Activated CD4-positive, CD25-positive, alpha-beta regulatory T cell treated with anti-CD3 and anti-CD28 coated beads, Interleukin-2, amount 50 U/mL, for 72 hours (primary cell): ENCODE measurements around the gene RPSA.
"Not testable (repeated sequence)": the region's sequence is repeated elsewhere in the genome, so short reads cannot be mapped to it uniquely, and the experiment has no call there.

Source experiments
- DNase-seq: peaks from one replicate; pipeline ENCODE4 v3.0.0; 2021

The RPSA gene

DNA sequence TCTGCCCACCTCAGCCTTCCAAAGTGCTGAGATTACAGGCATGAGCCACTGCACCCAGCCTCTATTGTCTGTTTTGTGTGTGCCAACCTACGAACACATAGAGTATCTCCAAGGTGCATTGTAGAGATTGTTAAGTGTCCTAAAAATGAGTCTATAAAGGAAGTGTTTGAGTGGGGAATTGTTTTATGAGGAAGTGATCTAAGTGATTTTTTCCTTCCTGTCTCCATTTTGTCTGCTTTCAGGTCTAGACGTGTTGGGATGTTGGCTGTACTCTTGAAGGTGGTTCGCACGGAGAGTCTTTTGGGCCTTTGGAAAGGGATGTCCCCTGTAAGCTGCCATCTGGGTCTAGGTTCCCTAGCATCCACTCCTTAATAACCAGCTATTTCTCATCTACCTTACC is 16.3 kb upstream of the RPSA start:
- no peak for DNase-seq

- no peak for DNase-seq
Measured at GRCh38 chr3:39396690-39397089, 9.8 kb upstream of the RPSA start.

DNA sequence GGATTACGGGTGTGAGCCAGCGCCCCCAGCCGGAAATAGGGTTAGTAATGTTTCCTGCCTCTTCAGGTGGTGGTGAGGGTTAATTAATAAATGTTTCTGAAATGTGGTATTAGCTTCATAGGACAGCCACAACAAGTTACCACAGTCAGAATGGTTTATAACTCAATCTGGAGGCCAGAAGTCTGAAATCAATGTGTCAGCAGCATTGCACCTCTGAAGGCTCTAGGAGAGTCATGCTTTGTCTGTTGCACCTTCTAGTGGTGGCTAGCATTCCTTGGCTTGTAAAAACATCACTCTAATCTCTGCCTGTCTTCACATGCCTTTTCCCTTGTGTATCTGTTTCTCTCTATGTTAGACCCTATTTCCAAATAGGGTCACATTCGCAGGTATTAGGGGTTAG is 7.8 kb upstream of the RPSA start:
- no peak for DNase-seq

DNA sequence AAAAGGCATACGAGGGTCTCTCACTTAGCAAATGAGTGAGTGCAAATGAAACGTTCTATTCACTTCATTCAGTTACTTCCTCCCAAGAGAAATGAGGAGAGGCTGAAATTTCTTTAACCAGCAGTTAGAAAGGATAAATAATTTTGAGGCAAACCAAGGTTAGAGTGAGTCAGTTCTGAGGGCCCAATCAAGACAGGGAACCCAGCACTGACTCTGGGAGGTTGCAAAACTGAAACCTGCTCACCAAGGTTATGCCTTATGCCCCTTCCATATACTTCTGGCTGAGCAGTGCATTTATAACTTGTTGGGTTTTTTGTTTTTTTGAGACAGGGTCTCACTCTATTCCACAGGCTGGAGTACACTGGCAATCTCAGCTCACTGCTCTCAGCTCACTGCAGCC is 4.5 kb upstream of the RPSA start:
- no peak for DNase-seq

GRCh38 chr3:39404943-39405686 is 1.4 kb upstream of the RPSA start:
- DNase-seq, result no peak

GRCh38 chr3:39405687-39406367 is 693 bp upstream of the RPSA start:
- DNase-seq, result no peak

DNA sequence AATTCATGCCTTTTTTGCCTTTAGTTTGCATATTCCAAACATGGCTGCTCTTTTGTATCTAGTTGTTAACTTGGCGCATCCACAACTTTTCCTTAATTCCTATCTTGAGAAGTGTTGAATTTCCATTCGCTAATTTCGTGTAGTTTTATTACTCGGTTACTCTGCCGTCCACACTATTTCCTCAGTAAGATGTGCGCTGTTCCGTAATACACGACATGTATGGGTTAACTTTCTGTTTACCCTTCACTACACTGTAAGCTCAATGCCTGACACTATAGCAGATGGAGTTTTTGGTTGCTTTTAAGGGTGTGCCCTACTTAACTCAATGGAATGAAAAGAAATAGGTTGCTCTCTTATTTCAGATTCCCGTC is 724 bp downstream of the RPSA start:
- no peak for DNase-seq

DNA sequence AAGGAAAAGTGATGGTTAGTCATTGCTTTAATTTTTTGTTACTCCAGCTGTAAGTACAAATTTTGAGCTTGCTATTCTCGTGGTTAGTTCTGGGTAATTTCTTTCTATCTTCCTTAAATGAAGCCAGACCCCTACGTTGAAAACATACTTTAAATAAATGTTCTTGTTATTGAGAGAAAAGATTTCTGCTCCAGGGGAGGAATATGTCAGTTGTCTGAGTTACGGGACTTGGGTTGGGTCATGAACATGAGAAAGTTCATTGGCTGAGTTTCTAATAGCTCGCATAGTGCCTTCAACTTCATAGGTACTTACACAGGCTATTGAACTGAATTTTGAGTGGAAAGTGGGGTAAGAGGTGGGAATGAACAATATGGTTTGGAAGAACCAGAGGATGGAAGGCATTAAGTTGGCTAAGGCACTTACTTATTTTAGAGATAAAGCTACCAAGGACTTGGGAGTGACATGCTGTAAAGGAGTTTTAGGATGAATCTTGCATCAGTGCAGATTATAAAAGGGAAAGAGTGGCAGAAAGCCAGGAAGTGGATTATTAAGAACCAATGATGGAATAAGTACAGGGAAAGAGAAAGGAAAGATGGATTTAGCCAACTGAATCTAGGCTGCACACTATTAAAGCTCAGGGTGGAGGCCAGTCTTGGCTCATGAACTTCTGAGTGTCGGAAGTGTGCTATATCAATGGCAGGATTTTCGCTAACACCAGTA is 1.4 kb downstream of the RPSA start:
- DNase-seq, result no peak

GRCh38 chr3:39408493-39409372 is 2.2 kb downstream of the RPSA start:
- DNase-seq, result no peak

- DNase-seq, result no peak
Measured at GRCh38 chr3:39409514-39410136, 3.1 kb downstream of the RPSA start.

DNA sequence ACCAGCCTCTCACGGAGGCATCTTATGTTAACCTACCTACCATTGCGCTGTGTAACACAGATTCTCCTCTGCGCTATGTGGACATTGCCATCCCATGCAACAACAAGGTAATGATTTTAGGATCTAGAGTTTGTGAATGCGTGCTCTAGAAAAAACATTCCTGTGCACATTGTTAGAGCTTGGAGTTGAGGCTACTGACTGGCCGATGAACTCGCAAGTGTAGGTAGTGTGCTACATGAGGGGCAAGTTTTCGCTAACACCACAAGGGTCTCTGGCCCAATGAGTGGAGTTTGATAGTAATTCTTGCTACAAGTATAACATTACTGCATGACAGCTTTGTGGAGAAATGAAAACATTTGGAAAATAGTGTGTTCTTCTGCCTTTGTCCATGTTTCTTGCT is 4.4 kb downstream of the RPSA start:
- no peak for DNase-seq

- no peak for DNase-seq
Measured at GRCh38 chr3:39412668-39413260, 6.2 kb downstream of the RPSA start.

DNA sequence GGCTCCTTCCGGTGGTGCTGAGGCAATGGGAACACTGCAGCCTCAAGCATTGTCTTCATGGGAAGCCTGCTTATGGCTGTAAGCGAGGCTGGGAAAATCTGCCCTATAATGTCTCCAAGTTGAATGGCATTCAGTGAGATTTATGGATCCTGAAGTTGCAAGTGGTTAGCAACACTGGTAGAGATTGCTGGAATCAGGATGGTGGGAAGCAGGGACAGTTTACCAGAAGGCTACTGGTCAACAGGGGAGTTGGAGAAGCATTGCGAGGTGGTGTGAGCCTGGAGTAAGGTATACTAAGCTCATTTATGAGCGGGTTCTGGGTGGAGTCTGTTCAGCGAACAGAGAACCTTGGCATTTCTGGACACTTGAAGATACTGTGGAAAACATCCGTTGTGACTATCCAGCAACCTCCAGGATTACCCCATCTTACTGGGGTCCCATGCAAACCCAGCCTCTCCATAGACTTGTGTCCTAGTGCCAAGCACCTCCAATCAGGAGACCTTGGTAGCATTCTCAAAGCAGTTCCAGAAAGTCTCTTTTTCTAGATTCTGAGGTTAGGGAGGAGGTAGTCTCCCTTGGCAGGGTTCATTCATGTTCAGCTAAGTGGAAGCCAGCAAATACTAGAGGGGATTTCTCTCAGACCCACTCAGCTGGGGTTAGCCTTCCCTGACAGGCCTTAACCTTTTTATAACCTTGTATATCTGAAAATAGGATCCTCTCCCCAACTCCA is 7.3 kb downstream of the RPSA start:
- no peak for DNase-seq

GRCh38 chr3:39414421-39414907 is 7.9 kb downstream of the RPSA start:
- no peak for DNase-seq

DNA sequence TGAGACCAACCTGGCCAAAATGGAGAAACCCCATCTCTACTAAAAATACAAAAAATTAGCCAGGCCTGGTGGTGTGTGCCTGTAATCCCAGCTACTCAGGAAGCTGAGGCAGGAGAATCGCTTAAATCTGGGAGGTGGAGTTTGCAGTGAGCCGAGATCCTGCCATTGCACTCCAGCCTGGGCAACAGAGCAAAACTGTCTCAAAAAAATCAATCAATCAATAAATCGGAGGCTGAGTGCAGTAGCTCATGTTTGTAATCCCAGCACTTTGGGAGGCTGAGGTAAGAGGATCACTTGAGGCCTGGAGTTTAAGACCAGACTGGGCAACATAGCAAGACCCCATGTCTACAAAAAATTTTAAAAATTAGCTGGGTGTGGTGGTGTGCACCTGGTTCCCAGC is 8.8 kb downstream of the RPSA start:
- not testable (repeated sequence) for DNase-seq

DNA sequence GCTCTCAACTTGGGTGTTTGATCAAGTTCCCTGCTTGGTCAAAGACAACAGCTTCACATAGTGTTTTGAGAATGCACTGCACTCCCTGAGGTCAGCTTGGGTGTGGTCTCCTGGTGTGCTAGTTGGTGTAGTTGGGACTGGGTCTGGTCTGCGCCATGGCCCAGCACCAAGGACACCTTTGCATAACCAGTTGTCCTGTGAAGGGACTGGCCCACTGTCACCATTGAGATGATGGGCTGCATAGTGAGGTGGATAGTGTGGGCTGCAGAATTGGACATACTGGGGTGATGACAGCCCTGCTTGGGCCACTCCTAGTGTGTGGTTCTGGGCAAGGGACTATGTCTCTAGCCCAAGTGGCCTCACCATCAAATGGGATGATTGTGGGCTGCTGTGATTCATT is 9.5 kb downstream of the RPSA start:
- no peak for DNase-seq

DNA sequence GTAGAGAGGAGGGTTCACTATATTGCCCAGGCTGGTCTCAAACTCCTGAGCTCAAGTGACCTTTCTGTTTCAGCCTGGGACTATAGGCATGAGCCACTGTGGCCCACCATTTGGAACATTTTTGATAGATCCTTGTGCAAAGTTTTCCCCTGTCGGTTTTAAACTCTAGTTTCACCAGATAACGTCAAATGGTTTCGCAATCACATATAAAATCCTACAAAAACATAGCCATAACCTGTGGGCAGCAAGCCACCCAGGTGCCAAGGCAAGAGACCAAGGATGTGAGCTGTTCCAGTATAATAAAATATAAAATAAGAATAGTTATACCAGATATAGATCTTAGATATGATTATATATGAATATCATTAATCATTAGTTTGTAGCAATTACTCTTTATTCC is 10.5 kb downstream of the RPSA start:
- DNase-seq, result not testable (repeated sequence)

DNA sequence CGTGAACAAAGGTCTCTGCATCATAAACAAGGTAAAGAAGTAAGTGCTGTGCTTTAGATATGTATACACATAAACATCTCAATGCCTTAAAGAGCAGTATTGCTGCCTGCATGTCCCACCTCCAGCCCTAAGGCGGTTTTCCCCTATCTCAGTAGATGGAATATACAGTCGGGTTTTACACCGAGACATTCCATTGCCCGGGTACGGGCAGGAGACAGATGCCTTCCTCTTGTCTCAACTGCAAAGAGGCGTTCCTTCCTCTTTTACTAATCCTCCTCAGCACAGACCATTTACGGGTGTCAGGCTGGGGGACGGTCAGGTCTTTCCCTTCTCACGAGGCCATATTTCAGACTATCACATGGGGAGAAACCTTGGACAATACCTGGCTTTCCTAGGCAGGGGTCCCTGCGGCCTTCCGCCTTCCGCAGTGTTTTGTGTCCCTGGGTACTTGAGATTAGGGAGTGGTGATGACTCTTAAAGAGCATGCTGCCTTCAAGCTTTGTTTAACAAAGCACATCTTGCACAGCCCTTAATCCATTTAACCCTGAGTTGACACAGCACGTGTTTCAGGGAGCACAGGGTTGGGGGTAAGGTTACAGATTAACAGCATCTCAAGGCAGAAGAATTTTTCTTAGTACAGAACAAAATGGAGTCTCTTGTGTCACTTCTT is 12.2 kb downstream of the RPSA start:
- DNase-seq, result not testable (repeated sequence)

- DNase-seq, result no peak
Measured at GRCh38 chr3:39419742-39420315, 13.3 kb downstream of the RPSA start.

GRCh38 chr3:39420543-39420942 is 14.0 kb downstream of the RPSA start:
- no peak for DNase-seq
